ENCODE results near the gene SCGB1A1. TPM values are rescaled to one million over a fixed set of nuclear protein-coding genes. Genes with fewer than 3 reads are reported as not detected.

The SCGB1A1 gene
- total and polyA plus RNA-seq, 2 of the 13 experiments (the other 11 are each of a cell fraction or from before 2014, with no cell fraction given) = not detected

GRCh38 chr11:62432695-62433094 is 13.9 kb downstream of the SCGB1A1 start (continued):
- TF ChIP-seq LCORL (IDR thresholded peaks at IDR 0.05) (no peak), LCORL (CRISPR knock-in tag; IDR thresholded peaks at IDR 0.05) (peak; percentile 55; the same call in 1 of the 2 replicates), ZNF3 (CRISPR knock-in tag; IDR thresholded peaks at IDR 0.05) (no peak), ZNF414 (CRISPR knock-in tag; IDR thresholded peaks at IDR 0.05) (peak; percentile 24; the same call in 1 of the 2 replicates), ZNF503 (CRISPR knock-in tag; IDR thresholded peaks at IDR 0.05) (no peak), ZNF234 (CRISPR knock-in tag; conservative IDR thresholded peaks at IDR 0.05) (no peak), U2AF2 (IDR thresholded peaks at IDR 0.05; ENCODE audit: low read depth, low read length) (no peak), MTA1 (CRISPR knock-in tag; IDR thresholded peaks at IDR 0.05; ENCODE audit: borderline replicate concordance) (no peak), ETV5 (CRISPR knock-in tag; IDR thresholded peaks at IDR 0.05; ENCODE audit: borderline replicate concordance) (peak; percentile 50; the same call in 1 of the 2 replicates), YY1 (IDR thresholded peaks at IDR 0.05; ENCODE audit: insufficient read depth, insufficient replicate concordance, low read depth, low read length) (no peak), ZNF253 (CRISPR knock-in tag; IDR thresholded peaks at IDR 0.05; ENCODE audit: borderline replicate concordance) (no peak), BCL3 (CRISPR knock-in tag; IDR thresholded peaks at IDR 0.05) (no peak), CHCHD3 (CRISPR knock-in tag; IDR thresholded peaks at IDR 0.05) (no peak), HOXA3 (CRISPR knock-in tag; IDR thresholded peaks at IDR 0.05) (peak; percentile 57), FOSL1 (CRISPR knock-in tag; IDR thresholded peaks at IDR 0.05; ENCODE audit: borderline replicate concordance) (no peak), FLYWCH1 (CRISPR knock-in tag; IDR thresholded peaks at IDR 0.05) (no peak), ZNF747 (CRISPR knock-in tag; IDR thresholded peaks at IDR 0.05; ENCODE audit: borderline replicate concordance) (no peak), ZSCAN22 (CRISPR knock-in tag; IDR thresholded peaks at IDR 0.05) (no peak), KAT2B (IDR thresholded peaks at IDR 0.05; ENCODE audit: borderline replicate concordance, low read depth, low read length) (peak; percentile 67), MED1 (CRISPR knock-in tag; IDR thresholded peaks at IDR 0.05) (peak; percentile 78), ZNF619 (CRISPR knock-in tag; IDR thresholded peaks at IDR 0.05) (no peak)
- TF ChIP-seq, protein P1, sequence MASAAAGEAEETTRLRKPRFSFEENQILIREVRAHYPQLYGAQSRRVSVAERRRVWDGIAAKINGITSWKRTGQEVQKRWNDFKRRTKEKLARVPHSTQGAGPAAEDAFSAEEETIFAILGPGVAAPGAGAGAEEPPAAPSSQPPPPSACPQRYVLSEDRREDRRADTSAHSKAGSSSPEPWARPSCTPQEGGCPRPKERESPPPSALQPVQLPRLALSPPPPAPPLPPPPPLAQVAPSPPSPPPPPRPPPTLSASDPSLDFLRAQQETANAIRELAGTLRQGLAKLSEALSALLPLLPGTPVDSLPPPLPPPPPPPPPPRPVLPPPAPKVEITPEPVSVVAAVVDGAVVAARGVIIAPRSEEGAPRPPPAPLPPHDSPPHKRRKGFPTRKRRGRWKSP (CRISPR knock-in tag; IDR thresholded peaks at IDR 0.05) = no peak
- TF ChIP-seq, protein P2, sequence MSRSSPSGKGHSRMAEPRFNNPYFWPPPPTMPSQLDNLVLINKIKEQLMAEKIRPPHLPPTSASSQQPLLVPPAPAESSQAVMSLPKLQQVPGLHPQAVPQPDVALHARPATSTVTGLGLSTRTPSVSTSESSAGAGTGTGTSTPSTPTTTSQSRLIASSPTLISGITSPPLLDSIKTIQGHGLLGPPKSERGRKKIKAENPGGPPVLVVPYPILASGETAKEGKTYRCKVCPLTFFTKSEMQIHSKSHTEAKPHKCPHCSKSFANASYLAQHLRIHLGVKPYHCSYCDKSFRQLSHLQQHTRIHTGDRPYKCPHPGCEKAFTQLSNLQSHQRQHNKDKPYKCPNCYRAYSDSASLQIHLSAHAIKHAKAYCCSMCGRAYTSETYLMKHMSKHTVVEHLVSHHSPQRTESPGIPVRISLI (CRISPR knock-in tag; IDR thresholded peaks at IDR 0.05; ENCODE audit: borderline replicate concordance) = peak; percentile 66; the same call in 1 of the 2 replicates
